Sigmoid colon (tissue), 4 donors: ENCODE data around the gene SLC29A4.
"Not testable (repeated sequence)": the region's sequence is repeated elsewhere in the genome, so short reads cannot be mapped to it uniquely, and the experiment has no call there.

Experiments used
- CTCF ChIP-seq, 4 experiments: fragments of 450-650 bp in 3 of 4; fragments of 200-600 bp in 1 of 4; IDR thresholded peaks; one replicate each; pipeline ENCODE4 v1.5.1; 2016 to 2019; ENCODE audit warnings: antibody characterized with exemption in 4 of 4, mild to moderate bottlenecking in 3 of 4, moderate library complexity in 2 of 4
- EP300 ChIP-seq, 4 donors: sonication (generic); formaldehyde crosslinking; IDR thresholded peaks; one replicate each; pipeline ENCODE4 v1.6.1; 2017; ENCODE audit warnings: antibody characterized with exemption in 4 of 4
- POLR2A ChIP-seq, 2 donors: fragments of 450-650 bp; IDR thresholded peaks; one replicate each; pipeline ENCODE4 v1.6.1; 2016; ENCODE audit warnings: antibody characterized with exemption in 2 of 2, mild to moderate bottlenecking in 2 of 2, moderate library complexity in 2 of 2
- POLR2AphosphoS5 ChIP-seq, 4 donors: sonication (generic); formaldehyde crosslinking; IDR thresholded peaks; one replicate each; pipeline ENCODE4 v1.6.1; 2017; ENCODE audit warnings: antibody characterized with exemption in 4 of 4

GRCh38 chr7:5318613-5319012 lies 35.9 kb downstream of the SLC29A4 start:
- not testable (repeated sequence) for TF ChIP-seq POLR2AphosphoS5, CTCF, EP300, POLR2A (IDR thresholded peaks at IDR 0.05)
